ENCODE measurements around the gene MDFI. TPM values are rescaled to one million over a fixed set of nuclear protein-coding genes. Genes with fewer than 3 reads are reported as not detected.

MDFI gene
- total RNA-seq, 1 donor from 2014 or later: 29.5 TPM

DNA sequence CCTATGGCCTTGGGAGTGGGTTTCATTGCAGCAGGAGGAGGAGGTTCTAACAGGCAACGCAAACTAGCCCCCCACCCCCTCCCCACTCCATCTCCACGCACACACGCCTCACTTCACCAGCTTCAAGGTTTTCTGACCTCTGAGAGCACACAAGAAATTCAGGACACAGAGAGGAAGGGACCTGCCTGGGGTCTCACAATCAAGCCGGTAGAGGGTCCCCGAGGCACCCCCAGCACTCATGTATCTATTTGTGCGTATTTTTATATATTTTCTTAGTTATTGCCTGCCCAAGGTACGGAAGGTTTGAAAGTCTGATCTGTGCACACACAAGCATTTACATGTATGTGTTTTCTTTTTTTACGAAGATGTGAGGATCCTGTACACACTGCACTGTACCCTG lies 16.9 kb downstream of the MDFI start:
- Histone ChIP-seq H2AFZ (replicated peaks) (no peak overlapping the region), H3K9ac (no peak overlapping the region), H3K4me1 (peaks cover 11% of the 10 kb centered on the region), H3F3A (ENCODE audit: low read depth) (no peaks in the 10 kb centered on the region), H3K27ac (no peak overlapping the region), H3K27me3 (no peaks in the 10 kb centered on the region), H3K4me2 (no peak overlapping the region), H4K20me1 (ENCODE audit: low read depth) (no peaks in the 10 kb centered on the region), H3K4me3 (no peak overlapping the region), H3K9me3 (ENCODE audit: low read depth) (no peaks in the 10 kb centered on the region), H3K79me2 (ENCODE audit: low read depth) (no peaks in the 10 kb centered on the region), H3K36me3 (no peaks in the 10 kb centered on the region)
- Mint-ChIP-seq H3K36me3 (peaks cover 10% of the 10 kb centered on the region), H3K27me3 (ENCODE audit: insufficient read depth, low read depth) (peaks cover 14% of the 10 kb centered on the region), H3K9me3 (no peaks in the 10 kb centered on the region), H3K4me1 (peaks cover 23% of the 10 kb centered on the region), H3K27ac (peak overlapping the region; percentile 58), H3K4me3 (no peak overlapping the region)
- TF ChIP-seq EZH2 (IDR thresholded peaks at IDR 0.05): no peak
- no peak for TF ChIP-seq EZH2phosphoT487 (IDR thresholded peaks at IDR 0.05)
- TF ChIP-seq, protein P1, sequence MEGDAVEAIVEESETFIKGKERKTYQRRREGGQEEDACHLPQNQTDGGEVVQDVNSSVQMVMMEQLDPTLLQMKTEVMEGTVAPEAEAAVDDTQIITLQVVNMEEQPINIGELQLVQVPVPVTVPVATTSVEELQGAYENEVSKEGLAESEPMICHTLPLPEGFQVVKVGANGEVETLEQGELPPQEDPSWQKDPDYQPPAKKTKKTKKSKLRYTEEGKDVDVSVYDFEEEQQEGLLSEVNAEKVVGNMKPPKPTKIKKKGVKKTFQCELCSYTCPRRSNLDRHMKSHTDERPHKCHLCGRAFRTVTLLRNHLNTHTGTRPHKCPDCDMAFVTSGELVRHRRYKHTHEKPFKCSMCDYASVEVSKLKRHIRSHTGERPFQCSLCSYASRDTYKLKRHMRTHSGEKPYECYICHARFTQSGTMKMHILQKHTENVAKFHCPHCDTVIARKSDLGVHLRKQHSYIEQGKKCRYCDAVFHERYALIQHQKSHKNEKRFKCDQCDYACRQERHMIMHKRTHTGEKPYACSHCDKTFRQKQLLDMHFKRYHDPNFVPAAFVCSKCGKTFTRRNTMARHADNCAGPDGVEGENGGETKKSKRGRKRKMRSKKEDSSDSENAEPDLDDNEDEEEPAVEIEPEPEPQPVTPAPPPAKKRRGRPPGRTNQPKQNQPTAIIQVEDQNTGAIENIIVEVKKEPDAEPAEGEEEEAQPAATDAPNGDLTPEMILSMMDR (IDR thresholded peaks at IDR 0.05): no peak
- DNase-seq (ENCODE audit: low spot score): no peak

DNA sequence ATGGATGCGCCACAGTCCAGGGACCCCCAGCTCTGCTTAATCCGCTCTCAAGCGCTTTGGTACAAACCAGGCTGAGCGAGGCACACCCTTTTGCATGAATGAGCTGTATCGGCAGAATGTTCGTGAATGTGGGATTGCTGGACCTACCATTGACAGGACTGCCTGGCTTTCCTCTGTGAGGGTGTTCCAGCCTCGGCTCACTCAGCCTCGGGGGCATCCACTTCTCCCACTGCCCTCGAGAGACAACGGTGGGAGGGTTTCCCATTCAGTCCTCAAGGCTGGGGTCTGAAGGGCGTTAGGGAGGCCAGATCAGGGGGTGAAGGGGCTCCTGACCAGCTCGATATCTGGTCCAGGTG lies 17.4 kb downstream of the MDFI start:
- Histone ChIP-seq H3K79me2 (ENCODE audit: low read depth) (no peaks in the 10 kb centered on the region), H3K9ac (no peak overlapping the region), H3K4me1 (peaks cover 11% of the 10 kb centered on the region), H3K4me2 (peak overlapping the region; percentile 23), H3F3A (ENCODE audit: low read depth) (no peaks in the 10 kb centered on the region), H3K36me3 (no peaks in the 10 kb centered on the region), H3K27ac (peak overlapping the region; percentile 50), H3K27me3 (no peaks in the 10 kb centered on the region), H2AFZ (replicated peaks) (no peak overlapping the region), H3K4me3 (no peak overlapping the region), H3K9me3 (ENCODE audit: low read depth) (no peaks in the 10 kb centered on the region), H4K20me1 (ENCODE audit: low read depth) (no peaks in the 10 kb centered on the region)
- H3K4me3 Mint-ChIP-seq: no peak overlapping the region
- peaks cover 23% of the 10 kb centered on the region for H3K4me1 Mint-ChIP-seq
- DNase-seq (ENCODE audit: low spot score): peak; percentile 30
- no peak for TF ChIP-seq EZH2phosphoT487 (IDR thresholded peaks at IDR 0.05)
- TF ChIP-seq, protein P1 (IDR thresholded peaks at IDR 0.05): no peak
- TF ChIP-seq EZH2 (IDR thresholded peaks at IDR 0.05): no peak
- H3K36me3 Mint-ChIP-seq: peaks cover 10% of the 10 kb centered on the region
- H3K27me3 Mint-ChIP-seq (ENCODE audit: insufficient read depth, low read depth): peaks cover 14% of the 10 kb centered on the region
- no peaks in the 10 kb centered on the region for H3K9me3 Mint-ChIP-seq
- H3K27ac Mint-ChIP-seq: peak overlapping the region; percentile 58

- no peaks in the 10 kb centered on the region for H4K20me1 ChIP-seq (ENCODE audit: low read depth)
- H3K4me3 Mint-ChIP-seq: peak overlapping the region; percentile 11
- no peaks in the 10 kb centered on the region for H3K9me3 Mint-ChIP-seq
- TF ChIP-seq EZH2phosphoT487 (IDR thresholded peaks at IDR 0.05): no peak
- TF ChIP-seq EZH2 (IDR thresholded peaks at IDR 0.05): no peak
- TF ChIP-seq, protein P1 (IDR thresholded peaks at IDR 0.05): no peak
- no peaks in the 10 kb centered on the region for H3K9me3 ChIP-seq (ENCODE audit: low read depth)
- no peak overlapping the region for H3K4me3 ChIP-seq
- H3K27ac ChIP-seq: peak overlapping the region; percentile 50
- H3F3A ChIP-seq (ENCODE audit: low read depth): no peaks in the 10 kb centered on the region
- H3K4me1 Mint-ChIP-seq: peaks cover 22% of the 10 kb centered on the region
- no peak overlapping the region for H3K9ac ChIP-seq
- H3K79me2 ChIP-seq (ENCODE audit: low read depth): no peaks in the 10 kb centered on the region
- no peaks in the 10 kb centered on the region for H3K36me3 ChIP-seq
- peaks cover 11% of the 10 kb centered on the region for H3K4me1 ChIP-seq
- H3K27ac Mint-ChIP-seq: peak overlapping the region; percentile 18
- H3K36me3 Mint-ChIP-seq: peaks cover 9% of the 10 kb centered on the region
- no peaks in the 10 kb centered on the region for H3K27me3 ChIP-seq
- peaks cover 14% of the 10 kb centered on the region for H3K27me3 Mint-ChIP-seq (ENCODE audit: insufficient read depth, low read depth)
- peak overlapping the region; percentile 23 for H3K4me2 ChIP-seq
- H2AFZ ChIP-seq (replicated peaks): no peak overlapping the region
- DNase-seq (ENCODE audit: low spot score): no peak
Measured at GRCh38 chr6:41656002-41656691, 17.9 kb downstream of the MDFI start.

Data from neural progenitor cell (in vitro differentiated cells).